Measurements from ENCODE around the gene CHD5.

DNA sequence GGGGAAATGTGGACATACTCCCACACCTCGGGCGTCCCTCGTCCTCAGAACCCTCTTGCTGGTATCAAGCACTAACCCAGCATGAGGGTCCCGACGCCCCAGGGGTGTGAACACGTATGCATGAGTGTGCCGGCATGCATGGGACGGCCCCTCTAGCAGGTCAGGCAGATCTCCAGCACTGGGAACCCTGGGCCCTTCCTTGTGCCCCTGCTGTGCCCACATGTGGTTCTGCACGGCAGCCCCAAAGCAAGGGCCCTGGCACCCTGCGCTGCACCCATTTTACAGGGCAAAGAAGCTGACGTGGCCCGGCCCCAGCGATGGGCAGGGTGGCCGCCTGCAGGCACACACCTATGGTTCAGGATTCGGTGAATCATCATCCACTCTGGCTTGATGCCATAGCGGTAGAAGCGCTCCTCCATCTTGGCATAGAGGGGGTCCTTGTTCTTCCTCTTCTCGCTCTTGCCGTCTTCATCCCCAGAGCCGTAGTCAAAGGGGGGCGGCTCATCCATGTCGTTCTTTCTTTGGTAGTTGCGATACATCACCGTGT is 34.2 kb downstream of the CHD5 start:
- no peak for TF ChIP-seq POLR2A (IDR thresholded peaks at IDR 0.05)
- TF ChIP-seq, protein P1, sequence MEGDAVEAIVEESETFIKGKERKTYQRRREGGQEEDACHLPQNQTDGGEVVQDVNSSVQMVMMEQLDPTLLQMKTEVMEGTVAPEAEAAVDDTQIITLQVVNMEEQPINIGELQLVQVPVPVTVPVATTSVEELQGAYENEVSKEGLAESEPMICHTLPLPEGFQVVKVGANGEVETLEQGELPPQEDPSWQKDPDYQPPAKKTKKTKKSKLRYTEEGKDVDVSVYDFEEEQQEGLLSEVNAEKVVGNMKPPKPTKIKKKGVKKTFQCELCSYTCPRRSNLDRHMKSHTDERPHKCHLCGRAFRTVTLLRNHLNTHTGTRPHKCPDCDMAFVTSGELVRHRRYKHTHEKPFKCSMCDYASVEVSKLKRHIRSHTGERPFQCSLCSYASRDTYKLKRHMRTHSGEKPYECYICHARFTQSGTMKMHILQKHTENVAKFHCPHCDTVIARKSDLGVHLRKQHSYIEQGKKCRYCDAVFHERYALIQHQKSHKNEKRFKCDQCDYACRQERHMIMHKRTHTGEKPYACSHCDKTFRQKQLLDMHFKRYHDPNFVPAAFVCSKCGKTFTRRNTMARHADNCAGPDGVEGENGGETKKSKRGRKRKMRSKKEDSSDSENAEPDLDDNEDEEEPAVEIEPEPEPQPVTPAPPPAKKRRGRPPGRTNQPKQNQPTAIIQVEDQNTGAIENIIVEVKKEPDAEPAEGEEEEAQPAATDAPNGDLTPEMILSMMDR (IDR thresholded peaks at IDR 0.05 in 4 of 5, conservative IDR thresholded peaks at IDR 0.05 in 1 of 5) = no peak

All from gastrocnemius medialis (tissue), 4 donors.